Adrenal gland (tissue), 5 donors: Measurements from ENCODE around the gene XK.

Experiments
- POLR2A ChIP-seq, 2 donors: fragments of 450-650 bp; IDR thresholded peaks; one replicate each; pipeline ENCODE4 v1.6.1; 2017; ENCODE audit warnings: antibody characterized with exemption in 2 of 2, mild to moderate bottlenecking in 2 of 2, moderate library complexity in 1 of 2
- TF ChIP-seq, protein P1 (sequence below), 6 experiments: fragments of 450-650 bp in 4 of 6; fragments of 200-600 bp in 2 of 6; sonication (generic) in 1 of 6; IDR thresholded peaks; 1 replicate in 5 of 6; 2 replicates in 1 of 6; pipeline versions ENCODE4 v1.5.1 to v1.8.0; 2016 to 2021; ENCODE audit warnings: antibody characterized with exemption in 6 of 6, mild to moderate bottlenecking in 2 of 6, moderate library complexity in 1 of 6
- donor health status: DM: no; HTN: no; CAD: no.

DNA sequence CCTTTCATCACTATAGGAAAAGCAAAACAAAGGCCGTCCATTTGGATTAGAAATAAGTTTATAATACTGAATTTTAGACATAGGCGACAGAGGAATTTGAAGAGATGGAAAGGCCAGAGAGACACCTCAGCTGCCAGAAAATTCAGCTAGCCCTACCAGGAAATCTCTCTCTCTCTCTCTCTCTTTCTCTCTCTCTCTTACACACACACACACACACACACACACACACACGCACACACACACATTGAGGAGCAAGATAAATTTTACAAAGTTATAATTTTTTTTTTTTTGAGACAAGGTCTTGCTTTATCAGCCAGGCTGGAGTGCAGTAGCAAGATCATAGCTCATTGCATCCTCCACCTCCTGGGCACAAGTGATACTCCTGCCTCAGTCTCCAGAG, 1.4 kb downstream of the XK start:
- no peak for TF ChIP-seq POLR2A (IDR thresholded peaks at IDR 0.05)
- TF ChIP-seq, protein P1, sequence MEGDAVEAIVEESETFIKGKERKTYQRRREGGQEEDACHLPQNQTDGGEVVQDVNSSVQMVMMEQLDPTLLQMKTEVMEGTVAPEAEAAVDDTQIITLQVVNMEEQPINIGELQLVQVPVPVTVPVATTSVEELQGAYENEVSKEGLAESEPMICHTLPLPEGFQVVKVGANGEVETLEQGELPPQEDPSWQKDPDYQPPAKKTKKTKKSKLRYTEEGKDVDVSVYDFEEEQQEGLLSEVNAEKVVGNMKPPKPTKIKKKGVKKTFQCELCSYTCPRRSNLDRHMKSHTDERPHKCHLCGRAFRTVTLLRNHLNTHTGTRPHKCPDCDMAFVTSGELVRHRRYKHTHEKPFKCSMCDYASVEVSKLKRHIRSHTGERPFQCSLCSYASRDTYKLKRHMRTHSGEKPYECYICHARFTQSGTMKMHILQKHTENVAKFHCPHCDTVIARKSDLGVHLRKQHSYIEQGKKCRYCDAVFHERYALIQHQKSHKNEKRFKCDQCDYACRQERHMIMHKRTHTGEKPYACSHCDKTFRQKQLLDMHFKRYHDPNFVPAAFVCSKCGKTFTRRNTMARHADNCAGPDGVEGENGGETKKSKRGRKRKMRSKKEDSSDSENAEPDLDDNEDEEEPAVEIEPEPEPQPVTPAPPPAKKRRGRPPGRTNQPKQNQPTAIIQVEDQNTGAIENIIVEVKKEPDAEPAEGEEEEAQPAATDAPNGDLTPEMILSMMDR (IDR thresholded peaks at IDR 0.05): no peak
